HG03520 (cell line): ENCODE measurements around the gene ISCU.

Experiments
- ATAC-seq: cut with Tn5 transposase; IDR thresholded peaks from one replicate; pipeline ENCODE4 v1.9.1; 2021; ENCODE audit warnings: mild to moderate bottlenecking, moderate library complexity; ENCODE audit not compliant: unreplicated experiment

Gene ISCU

GRCh38 chr12:108602209-108602705 is 39.9 kb downstream of the ISCU start:
- no peak for ATAC-seq

- no peak for ATAC-seq
Measured at GRCh38 chr12:108602976-108603704, 40.7 kb downstream of the ISCU start.

- ATAC-seq: no peak
Measured at GRCh38 chr12:108603743-108604142, 41.3 kb downstream of the ISCU start.

- ATAC-seq: no peak
Measured at GRCh38 chr12:108604208-108604941, 42.0 kb downstream of the ISCU start.

- ATAC-seq: no peak
Measured at GRCh38 chr12:108605000-108605689, 42.7 kb downstream of the ISCU start.

DNA sequence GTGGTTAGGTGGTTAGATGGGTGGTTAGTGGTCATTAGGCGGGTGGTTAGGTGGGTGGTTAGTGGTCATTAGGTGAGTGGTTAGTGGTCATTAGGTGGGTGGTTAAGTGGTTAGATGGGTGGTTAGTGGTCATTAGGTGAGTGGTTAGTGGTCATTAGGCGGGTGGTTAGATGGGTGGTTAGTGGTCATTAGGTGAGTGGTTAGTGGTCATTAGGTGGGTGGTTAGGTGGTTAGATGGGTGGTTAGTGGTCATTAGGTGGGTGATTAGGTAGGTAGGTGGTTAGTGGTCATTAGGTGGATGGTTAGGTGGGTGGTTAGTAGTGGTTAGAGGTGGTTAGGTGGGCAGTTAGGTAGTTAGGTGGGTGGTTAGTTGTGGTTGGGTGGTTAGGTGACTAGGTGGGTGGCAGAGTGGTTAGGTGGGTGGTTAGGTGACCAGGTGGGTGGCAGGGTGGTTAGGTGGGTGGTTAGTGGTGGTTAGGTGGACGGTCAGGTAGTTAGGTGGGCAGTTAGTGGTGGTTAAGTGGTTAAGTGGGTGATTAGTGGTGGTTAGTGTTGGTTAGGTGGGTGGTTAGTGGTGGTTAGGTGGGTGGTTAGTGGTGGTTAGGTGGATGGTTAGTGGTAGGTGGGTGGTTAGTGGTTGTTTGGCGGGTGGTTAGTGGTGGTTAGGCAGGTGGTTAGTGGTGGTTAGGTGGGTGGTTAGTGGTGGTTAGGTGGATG is 43.5 kb downstream of the ISCU start:
- no peak for ATAC-seq

DNA sequence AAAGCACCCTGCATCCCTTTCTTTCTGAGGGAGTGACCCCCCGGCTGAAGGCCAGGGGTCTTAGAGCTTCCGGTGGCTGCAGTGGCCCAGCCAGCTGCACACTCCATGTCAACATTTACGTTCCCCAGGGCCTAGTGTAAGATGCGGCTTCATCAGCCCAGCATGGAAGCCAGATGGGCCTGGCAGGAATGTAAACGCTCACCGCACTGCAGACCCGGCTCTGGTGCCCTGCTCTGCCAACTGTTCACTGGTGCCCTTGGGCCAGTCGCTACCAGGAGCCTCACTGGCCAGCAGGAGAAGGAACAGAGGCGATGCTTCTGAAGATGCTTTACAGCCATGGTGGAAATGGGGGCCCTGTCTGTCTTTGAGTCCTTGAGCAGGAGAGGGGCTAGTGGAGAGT is 44.1 kb downstream of the ISCU start:
- no peak for ATAC-seq

DNA sequence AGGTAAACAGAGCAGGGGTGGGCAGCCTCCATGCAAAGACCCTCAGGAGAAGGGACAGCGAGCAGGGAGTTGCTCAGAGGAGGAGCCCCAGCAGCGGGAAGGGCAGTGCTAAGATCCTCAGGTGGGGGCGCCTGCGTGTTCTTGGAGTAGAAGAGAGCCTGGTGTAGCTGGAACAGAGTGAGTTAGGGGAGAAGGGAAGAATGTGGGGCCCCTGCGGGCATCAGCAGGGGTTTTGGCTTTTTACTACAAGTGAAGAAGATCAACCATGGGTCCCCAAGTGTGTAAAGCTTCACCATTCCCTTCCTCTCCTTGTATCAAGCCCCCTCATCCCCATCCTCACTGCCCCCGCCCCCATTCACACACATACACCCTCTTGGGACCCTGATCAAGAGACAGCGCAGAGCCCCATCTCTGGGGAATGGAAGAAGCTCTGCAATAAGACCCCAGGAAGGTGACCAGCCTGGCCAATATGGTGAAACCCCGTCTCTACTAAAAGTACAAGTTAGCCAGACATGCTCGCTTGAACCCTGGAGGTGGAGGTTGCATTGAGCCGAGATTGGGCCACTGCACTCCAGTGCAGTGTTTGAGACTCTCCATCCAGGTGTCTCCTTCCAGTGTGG is 45.7 kb downstream of the ISCU start:
- ATAC-seq: no peak

DNA sequence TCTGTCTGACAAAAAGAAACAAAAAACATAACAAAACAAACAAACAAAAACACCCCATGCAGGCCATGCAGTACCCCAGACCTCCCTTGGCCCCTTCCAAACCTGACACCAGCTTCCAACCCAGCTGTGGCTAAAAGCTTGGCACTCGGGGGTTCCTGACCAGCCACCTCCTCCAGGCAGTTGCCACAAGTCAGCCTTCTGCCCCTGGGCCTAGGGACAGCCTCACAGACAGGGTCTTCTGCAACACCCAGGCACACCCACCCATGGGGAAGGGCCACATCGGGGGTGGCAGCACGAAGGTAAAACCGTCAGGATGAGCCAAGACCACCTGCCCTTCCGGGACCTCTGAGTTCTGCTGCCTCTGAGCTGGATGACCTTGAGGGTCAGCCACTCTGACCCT is 46.2 kb downstream of the ISCU start:
- ATAC-seq: no peak

DNA sequence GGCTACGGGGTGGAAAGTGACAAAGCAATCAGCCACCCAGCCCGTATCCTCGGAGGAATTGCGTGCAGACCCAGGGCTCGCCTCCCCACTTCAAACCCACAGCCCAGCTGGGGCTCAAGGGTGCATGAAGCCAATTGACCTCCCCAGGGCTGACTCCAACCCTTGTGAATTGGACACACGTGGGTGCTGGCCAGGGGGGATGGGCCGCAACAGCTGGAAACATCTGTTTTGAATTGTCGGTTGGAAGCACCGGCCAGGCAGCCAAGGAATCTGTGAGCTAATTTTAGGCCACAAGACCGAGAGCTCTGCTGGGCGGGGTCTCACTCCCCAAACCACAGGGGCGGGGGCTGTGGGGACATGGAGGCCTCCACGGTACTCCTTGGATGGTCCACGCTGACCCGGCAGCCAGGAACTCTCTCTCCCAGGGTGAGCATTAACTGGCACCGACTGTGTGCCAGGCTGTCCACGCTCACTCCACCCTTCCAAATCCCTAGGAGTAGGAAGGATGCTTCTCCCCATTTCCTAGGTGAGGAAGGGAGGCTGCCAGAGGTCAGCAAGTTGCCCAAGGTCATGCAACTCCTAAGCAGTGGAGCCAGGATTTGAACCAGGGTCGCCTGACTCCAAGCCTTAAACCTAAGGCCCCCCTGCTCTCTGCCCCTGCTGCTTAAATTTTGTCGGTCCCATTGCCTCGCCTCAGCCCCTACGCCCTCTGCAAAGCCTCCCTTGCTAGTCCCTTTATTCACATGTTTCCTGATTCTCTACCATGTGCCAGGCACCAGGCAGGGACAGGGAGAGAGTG is 47.3 kb downstream of the ISCU start:
- ATAC-seq: no peak

- no peak for ATAC-seq
Measured at GRCh38 chr12:108610336-108610815, 48.0 kb downstream of the ISCU start.

DNA sequence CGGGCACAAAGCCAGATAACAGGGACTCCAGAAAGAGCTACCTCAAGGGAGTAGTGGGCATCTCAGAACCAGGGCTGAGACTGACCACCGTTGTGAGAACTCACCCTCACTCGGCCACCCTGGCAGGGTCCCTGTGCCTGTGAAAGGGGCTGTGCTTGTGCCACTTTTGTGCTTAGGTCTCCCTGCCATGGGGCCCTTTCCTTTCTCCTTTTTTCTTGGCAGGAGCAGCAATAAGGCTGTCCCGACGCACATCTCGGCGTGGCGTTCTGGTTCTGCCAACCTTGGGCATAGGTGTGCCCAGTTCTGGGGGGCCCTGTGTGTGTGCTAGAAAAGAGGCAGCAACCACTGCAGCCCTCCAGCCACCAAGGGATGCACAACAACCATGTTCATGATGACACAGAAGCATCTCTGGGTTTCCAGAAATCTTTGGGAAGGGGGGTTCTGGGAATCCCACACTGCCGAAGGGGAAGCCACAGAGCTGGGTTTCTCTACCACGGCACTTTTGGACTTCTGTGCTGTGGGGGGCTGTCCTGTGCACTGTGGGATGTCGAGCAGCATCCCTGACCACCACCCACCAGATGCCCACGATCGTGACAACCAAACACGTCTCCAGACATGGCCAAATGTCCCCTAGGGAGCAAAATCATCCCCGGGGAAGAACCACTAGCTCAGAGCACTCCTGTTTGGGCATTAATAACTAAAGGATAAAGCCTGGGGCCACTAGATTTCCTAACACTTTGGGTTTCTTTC is 48.6 kb downstream of the ISCU start:
- no peak for ATAC-seq

GRCh38 chr12:108611884-108612415 is 49.6 kb downstream of the ISCU start:
- no peak for ATAC-seq

DNA sequence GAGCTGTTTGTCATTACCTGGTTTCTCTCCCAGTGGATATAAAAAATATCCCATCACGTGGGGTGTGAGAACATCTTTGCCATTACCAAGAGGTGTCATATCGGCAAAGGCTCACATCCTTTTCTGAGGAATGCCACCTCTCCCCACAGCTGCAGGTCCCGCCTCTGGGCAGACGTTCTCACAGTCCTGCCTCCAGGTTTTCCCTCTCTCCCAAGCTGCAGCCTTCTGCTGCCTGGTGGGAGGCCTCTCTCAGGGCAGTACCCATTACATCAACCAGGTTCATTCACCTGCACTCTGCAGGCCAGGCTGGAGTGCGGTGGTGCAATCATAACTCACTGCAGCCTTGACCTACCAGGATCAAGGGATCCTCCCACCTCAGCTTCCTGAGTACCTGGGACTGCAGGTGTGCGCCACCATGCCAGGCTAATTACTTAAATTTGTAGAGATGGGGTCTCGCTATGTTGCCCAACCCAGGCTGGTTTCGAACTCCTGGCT is 50.4 kb downstream of the ISCU start:
- ATAC-seq: no peak

DNA sequence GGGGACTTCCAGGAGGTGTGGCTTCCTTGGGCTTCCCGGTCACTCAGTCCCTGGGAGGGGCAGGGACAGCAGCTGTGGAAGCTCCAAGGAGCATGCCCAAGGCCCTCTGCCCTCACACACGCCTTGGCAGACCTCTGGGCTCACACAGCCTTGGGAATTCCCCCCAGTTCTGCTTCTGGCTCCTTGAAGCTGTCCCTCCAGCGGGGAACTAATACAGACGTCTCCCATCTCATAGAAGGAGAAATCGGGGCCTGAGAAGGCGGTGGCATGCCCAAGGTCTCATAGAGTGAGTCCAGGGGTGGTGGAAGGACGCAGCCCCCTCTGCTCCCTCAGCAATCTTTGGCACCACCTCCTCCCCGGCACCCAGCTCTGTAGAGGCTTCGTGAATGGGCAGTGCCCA is 51.2 kb downstream of the ISCU start:
- no peak for ATAC-seq

- ATAC-seq: no peak
Measured at GRCh38 chr12:108614041-108614440, 51.6 kb downstream of the ISCU start.

DNA sequence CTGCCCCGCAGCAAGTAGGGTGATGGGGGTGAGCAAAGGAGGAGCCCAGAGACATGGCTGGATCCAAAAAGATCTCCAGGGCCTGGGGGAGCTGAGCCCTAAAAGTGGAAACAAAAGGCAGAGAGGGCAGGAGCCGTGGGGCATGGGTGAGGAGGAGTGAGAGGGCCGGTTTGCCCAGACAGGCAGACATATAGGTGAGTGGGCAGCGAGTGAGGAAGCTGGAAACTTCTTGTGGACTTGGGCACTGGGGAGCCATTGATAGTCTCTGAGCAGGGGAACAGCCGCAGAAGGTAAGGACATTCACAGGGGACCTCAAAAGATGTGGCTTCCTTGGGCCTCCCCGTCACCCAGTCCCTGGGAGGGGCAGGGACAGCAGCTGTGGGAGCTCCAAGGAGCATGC is 52.2 kb downstream of the ISCU start:
- no peak for ATAC-seq

DNA sequence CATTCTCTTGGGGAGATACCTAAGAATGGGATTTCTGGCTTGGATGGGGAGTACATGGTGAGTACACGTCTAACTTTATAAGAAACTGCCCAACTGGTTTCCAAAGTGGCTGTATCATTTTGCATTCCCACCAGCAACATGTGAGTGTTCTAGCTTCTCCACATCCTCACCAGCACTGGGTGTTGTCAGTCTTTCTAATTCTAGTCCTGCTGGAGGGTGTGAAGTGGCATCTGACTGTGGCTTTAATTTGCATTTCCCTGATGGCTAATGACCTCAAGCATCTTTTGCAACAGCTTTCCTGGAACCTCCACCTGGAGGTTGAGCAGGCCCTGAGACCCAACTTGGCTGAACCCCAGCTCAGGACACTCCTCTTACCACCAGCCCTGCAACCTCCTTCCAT is 53.5 kb downstream of the ISCU start:
- ATAC-seq: no peak

DNA sequence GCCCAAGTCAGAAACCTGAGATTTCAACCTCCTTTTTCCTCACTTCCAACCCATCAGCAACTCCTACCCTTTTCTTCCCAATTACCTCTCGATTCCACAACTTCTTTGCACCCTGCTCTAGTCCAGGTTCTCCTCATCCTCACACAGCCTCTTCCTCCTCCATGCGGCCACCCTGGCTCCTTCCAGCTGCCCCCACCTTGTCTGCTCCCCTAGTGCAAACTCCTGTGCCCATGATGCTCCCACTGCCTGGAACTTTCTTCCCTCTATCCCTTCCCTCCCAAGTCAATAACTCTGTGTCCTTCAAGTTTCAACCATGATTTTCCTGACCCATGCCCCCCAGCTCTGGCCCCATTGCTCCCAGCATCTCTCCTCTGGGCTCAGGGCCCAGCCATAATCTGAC is 54.0 kb downstream of the ISCU start:
- no peak for ATAC-seq
